SK-N-SH treated with all-trans-retinoic acid at 6 μM for 48 hours (cell line): ENCODE measurements around the gene LRRC37A3.
"Not testable (repeated sequence)": the region's sequence is repeated elsewhere in the genome, so short reads cannot be mapped to it uniquely, and the experiment has no call there.

ENCODE experiments used
- ARNTL ChIP-seq: fragments of 450-650 bp; formaldehyde crosslinking; IDR thresholded peaks from 2 replicates; pipeline ENCODE4 v1.5.0; 2020; ENCODE audit warnings: low read depth, mild to moderate bottlenecking, moderate library complexity, borderline replicate concordance
- GLIS3 ChIP-seq: fragments of 250-450 bp; sonication (Bioruptor Pico); IDR thresholded peaks from 2 replicates; pipeline ENCODE4 v1.5.0; 2020; ENCODE audit warnings: mild to moderate bottlenecking, moderate library complexity
- ISL1 ChIP-seq: fragments of 250-450 bp; sonication (Bioruptor Pico); IDR thresholded peaks from 2 replicates; pipeline ENCODE4 v2.1.2; 2022; ENCODE audit warnings: mild to moderate bottlenecking, moderate library complexity
- OSR1 ChIP-seq: fragments of 250-450 bp; sonication (Bioruptor Pico); IDR thresholded peaks from 2 replicates; pipeline ENCODE4 v1.8.0; 2022; ENCODE audit warnings: moderate library complexity, mild to moderate bottlenecking, inconsistent platforms
- PATZ1 ChIP-seq: fragments of 250-450 bp; sonication (Bioruptor Pico); IDR thresholded peaks from 2 replicates; pipeline ENCODE4 v1.8.0; 2020; ENCODE audit warnings: mild to moderate bottlenecking, moderate library complexity, borderline replicate concordance
- RARB ChIP-seq: fragments of 250-450 bp; sonication (Bioruptor Pico); IDR thresholded peaks from 2 replicates; pipeline ENCODE4 v1.8.0; 2021; ENCODE audit warnings: mild to moderate bottlenecking, moderate library complexity
- ZNF565 ChIP-seq: fragments of 450-650 bp; formaldehyde crosslinking; conservative IDR thresholded peaks from 2 replicates; pipeline ENCODE4 v1.5.0; 2020; ENCODE audit warnings: low read depth, mild to moderate bottlenecking, moderate library complexity

GRCh38 chr17:64846892-64847291 lies 72.4 kb downstream of the LRRC37A3 start:
- TF ChIP-seq GLIS3; RARB (CRISPR knock-in tag); ARNTL (CRISPR knock-in tag); ZNF565 (CRISPR knock-in tag); PATZ1 (CRISPR knock-in tag); ISL1 (CRISPR knock-in tag); OSR1 (CRISPR knock-in tag): not testable (repeated sequence)
